Adipose tissue (tissue), 3 donors: ENCODE measurements around the gene TRIM17. TPM values are rescaled to one million over a fixed set of nuclear protein-coding genes. Genes with fewer than 3 reads are reported as not detected.

ENCODE experiments used
- H3K27ac ChIP-seq: one replicate; pipeline ENCODE4 v1.5.1; 2013; ENCODE audit warnings: low read depth, low read length
- WGBS, 3 donors: extraction: QIAGEN DNeasy Blood & Tissue Kit; methylation state at CpG; one replicate each; pipeline ENCODE4 v1.1.7; 2013; 5-methylcytosine and 5-hydroxymethylcytosine counted together
- polyA plus RNA-seq, 3 donors: library from polyadenylated mRNA; stranded (reverse); fragments of 200-250 nt; gene quantifications; one replicate each; pipeline ENCODE4 v1.2.3, GENCODE V29; 2013
- donor health status: healthy with polysubstance abuse.
- donor health status: Bipolar disorder and iron deficiency.
- donor health status: healthy.

Gene TRIM17
- polyA plus RNA-seq, 3 donors, result 0.21 to 0.43 TPM; not detected in 1

DNA sequence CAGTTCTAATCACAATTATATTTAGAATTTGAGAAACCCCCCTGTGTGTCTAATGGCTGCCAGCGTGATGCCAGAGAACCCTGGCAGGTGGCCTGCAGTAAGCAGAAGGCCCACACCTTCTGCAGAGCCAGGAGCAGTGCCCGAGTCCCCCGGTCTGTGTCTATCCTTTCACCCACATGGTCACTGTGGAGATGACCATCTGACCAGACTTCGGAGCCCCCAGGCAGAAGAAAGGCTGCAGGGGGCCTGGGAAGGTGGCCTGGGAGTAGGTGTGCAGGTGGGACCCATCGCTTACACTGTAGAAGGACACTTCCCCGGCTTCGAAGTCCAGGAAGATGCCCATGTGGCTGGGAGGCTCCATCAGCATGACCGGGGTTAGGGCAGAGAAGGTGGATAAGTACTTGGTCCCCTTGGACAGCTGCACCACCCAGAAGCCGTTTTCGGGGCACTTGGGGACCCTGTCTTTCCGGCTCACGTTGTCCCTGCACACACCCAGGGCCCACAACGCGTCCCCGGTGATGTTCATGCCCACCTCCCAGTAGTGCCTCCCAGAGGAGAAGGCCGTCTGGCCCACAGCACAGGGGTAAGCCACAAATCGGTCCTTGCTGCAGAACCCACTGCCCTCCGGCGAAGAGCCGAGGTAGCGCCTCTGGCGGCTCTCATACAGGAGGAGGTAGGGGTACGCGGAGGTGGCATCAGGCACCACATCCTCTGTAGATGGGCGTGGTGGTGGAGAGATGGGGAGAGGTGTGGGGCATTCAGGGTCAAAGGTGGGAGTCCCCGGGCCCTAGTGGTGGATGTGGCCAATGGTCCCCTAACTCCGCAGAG lies 8.4 kb downstream of the TRIM17 start:
- WGBS, 3 donors, result 94 to 96% (median 95%) methylated on average over 27 of the region's 27 CpGs
- no peak overlapping the region for H3K27ac ChIP-seq

DNA sequence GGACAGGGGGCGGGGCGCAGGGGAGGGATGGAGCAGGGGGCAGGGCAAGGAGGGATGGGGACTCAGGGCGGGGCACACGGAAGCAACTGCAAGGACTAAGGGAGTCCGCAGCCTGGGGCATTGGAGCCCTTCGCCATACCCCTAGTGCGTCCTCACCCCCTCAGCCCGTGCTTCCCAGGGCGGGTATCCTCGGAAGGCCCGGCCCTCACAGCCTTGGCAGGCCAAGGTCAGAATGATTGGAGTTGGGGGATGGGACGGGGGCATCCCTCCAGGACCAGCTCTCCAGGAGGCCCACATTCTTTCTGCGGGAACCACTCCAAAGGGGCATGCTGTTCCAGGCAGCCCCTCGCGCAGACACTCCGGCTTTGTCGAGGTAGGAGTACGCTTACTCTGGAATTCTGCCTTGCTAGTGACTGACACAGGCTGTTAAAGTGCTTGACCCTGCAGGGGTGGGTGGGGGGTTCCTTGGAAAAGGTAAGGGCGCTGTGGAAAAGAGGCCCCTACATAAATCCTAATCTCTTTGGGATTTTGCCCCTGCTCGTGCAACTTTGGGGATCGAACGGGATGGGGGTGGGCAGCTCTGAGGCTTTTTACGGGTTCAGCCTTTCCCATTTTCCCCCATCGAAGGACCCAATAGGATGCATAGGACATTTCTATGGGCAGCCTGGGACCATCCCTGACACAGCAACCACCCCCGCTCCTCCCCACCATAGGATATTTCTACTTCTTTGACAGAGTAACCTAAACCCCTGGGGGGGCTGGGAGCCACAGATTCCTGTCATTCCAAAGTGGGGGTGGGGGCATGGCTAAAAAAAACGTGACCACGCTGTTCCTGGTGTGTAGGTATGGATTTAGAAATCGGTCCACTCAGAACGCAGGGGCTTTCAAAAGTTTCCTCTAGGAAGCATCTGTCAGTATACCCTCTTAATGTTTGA lies 9.3 kb downstream of the TRIM17 start:
- WGBS, 3 donors, result 19 to 24% (median 20%) methylated on average over 27 to 29 of the region's 29 CpGs
- H3K27ac ChIP-seq, result no peak overlapping the region

DNA sequence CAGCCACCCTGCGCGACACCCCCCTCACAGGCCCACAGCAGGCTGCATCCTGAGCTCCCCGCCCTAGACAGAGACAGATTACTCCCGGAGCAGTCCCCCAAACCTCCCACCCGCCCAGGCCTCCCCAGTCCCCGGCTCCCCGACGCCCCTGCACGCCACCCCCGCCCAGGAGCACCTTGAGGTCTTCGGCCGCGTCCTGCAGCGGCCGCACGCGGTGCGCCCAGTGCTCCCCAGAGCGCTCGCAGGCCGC lies 10.8 kb downstream of the TRIM17 start:
- H3K27ac ChIP-seq, result no peak overlapping the region
- WGBS, 3 donors, result 0 to 1% (median 1%) methylated on average over 15 to 21 of the region's 21 CpGs

DNA sequence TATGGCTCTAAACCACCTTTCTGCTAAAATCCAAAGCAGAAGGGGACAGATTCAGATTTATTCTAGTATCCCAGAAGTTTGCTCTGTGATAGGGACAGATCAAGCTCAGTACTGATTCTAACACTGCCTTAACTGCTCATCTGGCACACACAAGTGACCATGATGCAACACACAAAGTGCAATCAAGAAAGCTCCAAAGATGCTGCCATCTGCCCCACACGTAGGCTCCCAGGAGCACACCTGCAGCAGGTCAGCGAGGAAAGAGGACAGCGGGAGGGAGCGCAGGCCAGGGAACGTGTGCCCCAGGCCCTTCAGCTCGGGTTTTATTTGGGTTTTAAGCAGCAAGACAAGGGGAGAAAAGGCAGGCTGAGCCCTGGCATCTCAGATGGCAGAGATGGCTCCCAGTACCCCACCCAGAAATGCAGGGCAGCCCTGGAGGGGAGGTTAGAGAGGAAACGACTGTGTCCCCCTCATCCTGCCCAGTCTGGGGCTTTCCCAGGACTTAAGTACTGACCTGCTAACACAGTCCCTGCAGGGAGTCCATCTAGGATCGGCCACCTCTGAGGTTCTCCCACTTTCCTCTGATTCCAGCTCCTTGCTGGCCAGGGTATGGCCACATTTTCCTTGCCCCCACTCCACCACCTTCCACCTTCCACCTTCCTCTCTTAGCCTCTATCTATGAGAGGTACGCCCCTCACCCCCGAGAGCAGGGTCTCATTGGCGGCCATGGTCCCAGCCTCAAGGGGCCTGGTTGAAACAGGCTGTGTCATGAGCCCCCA lies 11.3 kb downstream of the TRIM17 start:
- H3K27ac ChIP-seq, result no peak overlapping the region
- WGBS, 3 donors, result 20 to 34% (median 31%) methylated on average over 11 of the region's 11 CpGs

DNA sequence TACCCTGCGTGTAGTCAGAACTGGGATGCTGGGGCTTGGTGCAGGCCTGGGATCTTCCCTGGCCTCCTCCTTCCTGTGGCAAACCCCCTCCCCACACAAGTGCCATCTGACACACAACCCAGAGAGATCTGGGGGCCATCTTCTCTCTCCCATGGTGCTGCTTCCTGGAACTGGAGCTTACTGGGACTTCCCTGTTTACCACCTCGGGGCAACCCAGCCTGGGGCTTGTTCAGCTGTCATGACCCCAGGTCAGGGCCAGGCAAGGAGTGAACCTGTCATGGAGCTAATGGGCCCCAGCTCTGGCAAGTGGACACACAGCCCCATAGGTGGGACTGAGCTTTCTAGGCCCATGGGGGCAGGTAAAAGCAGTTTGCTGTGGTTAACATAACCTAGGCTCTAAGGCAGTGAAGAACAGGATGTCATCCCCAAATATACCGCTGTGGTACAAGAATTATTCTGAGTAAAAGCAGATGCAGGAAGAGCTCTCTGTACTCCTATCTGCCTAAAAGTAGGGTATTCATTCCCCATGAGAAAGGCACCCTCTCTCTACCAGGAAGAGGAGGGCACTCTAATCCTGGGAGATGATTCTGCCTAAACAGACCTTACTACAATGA lies 12.4 kb downstream of the TRIM17 start:
- WGBS, 3 donors, result 73 to 83% (median 77%) methylated on average over 3 of the region's 3 CpGs
- no peak overlapping the region for H3K27ac ChIP-seq

DNA sequence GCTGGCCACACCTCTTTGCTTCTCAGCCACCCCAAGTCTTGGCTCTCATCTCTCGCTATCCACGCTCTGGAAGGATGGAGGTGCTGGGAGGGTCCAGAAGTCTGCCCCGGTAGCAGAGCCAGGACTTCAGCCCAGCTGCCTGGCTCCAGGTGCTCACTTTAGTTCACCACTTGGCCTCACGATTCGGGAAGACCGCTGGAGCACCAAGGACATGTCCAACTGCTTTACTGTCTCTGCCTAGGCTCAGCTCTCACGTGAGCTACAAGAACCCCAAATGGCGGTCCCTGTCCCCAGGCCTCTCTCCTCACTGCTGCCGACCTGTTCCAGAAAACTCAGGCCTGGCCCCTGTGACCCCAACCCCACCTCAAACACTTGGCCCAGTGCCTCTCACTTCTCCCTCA lies 13.4 kb downstream of the TRIM17 start:
- H3K27ac ChIP-seq, result no peak overlapping the region
- 93 to 96% (median 95%) methylated on average over 9 of the region's 9 CpGs for WGBS, 3 donors

DNA sequence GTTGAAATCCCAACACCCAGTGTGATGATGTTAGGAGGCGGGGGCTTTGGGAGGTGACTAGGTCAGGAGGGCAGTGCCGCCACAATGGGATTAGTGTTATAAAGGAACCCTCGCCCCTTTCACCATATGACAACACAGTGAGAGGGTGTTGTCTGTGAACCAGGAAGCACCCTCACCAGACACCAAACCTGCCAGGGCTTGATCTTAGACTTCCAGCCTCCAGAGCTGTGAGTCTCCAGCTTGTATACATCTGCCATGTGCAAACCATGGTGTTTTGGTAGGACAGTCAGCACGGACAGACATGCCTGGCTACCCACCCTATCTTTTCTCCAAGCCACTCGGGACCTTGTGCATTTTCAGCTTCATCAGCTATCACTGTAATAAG lies 14.0 kb downstream of the TRIM17 start:
- H3K27ac ChIP-seq, result no peak overlapping the region
- 91 to 94% (median 92%) methylated on average over 5 of the region's 5 CpGs for WGBS, 3 donors

DNA sequence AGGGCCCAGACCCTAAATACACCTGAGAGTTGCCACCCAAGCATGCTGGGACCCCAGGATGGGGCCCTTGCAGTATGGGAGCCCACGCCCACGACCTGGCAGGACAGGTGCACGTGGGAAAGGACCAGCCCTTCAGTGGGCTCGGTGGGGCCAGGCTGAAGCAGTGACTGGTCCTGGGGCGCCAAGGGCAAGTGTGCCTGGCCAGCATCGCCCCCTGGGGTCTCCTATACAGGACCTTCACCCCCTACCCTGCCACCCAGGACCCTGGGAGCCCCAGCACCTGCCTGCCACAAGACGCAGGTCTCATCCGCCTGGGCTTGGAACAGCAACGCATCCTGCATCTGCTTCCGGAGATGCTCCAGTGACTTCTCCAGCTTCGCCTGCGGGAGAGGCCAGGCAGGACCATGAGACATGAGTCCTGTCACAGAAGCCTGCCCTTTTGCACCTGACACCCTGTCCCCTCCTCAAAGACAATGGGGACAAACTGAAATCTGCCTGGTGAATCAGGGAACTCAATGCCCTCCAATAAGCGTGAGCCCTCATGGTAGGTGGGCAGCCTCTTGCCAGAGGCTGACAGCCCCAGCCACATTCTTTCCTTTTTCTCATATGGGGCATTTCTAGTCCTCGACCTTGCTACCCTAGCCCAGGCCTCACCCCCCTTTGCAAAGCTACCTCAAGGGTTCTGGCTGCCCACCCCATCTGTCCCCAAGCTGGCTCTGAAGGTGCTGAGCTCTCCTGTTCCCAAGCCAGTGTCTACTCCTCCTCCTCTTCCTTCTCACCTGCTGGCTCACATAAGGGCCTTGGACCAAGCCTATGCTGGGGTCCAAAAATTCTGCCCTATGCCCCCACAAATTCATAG lies 14.7 kb downstream of the TRIM17 start:
- H3K27ac ChIP-seq, result no peak overlapping the region
- 93 to 96% (median 94%) methylated on average over 14 of the region's 14 CpGs for WGBS, 3 donors

DNA sequence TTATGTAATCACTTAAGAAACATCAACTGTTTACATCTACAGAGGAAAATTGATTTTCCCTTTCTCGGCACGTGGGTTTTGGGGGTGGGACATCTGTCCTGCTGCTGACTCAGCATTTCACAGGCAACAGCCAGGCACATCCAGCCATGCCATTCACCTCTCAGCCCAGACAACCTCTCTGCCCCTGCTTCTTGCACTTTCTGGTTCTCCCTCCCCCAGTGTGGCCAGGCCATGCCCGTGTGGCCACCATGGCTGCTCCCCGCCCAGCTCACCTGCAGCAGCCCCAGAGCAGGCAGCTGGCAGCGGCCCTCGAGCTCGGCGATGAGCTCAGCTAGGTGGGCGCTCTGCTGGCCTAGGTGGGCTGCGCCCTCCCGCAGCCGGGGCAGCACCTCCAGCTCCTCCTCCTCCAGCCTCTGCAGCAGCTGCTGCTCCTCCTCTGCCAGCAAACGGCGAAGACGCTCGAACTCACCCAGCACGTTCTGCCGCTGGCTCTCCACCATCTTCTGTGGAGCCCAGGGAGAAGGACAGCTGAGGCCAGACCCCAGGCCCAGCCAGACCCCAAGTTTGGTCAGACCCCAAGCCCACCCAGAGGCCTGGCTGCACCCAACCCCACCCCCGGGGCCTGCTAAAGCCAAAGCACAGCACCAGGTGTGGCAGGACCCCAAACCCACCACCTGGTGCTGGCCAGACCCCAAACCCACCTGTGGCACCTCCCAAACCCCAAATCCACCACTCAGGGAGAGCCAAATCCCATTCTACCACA lies 15.8 kb downstream of the TRIM17 start:
- 87 to 89% (median 89%) methylated on average over 19 of the region's 19 CpGs for WGBS, 3 donors

DNA sequence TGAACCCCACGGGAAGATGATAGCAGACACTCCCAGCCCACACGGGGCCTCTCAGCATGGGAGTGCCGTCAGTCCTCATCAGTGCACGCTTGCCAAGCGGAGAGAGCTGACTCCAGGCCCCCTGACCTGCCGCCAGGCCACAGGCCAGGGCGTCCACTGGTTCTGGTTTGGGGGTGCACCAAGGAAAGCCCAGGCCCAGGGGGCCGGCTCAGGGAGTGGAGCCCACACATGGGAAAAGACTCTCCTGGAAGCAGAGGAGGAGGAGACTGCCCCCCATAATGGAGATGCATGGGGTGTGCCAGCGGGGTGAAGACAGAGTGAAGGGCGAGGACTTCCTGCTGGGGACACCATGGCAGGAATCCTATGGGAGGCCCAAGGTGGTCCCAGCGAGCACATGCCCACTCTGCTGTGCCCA lies 16.4 kb downstream of the TRIM17 start:
- H3K27ac ChIP-seq, result no peak overlapping the region
- WGBS, 3 donors, result 76 to 92% (median 85%) methylated on average over 11 of the region's 11 CpGs

More for the DNA sequence above, 15.8 kb downstream of the TRIM17 start:
- H3K27ac ChIP-seq, result no peak overlapping the region

DNA sequence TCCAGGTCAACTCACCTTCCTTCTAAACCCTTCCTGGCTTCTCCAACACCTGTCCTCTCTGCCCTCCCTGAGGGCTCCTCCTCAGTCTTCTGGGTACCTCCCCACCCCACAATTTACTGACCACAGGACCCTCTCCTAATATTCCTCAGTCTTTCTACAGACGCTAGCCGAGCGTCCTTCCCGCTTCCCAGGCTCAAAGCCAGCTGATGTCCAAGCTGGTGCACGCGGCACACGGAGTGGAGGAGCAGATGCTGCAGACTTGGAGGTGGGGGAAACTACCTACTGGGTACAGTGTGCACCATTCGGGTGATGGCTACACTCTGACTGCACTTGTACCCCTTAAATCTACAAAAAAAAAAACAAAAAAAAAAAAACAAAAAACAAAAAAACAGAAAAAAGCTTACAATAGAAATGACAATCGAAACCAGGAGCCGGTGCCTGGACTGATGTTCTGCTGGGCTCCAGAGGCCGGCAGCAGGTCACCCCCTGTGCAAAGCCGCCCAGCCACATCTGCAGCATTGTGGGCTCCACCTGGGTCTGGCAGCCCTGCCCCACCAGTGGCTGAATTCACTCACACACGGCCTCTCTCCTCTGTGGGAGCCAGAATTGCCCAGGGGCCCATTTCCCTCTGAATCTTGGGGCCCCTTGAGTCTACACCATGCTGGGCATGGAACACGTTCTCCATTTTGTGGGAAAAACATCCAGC lies 17.0 kb downstream of the TRIM17 start:
- 91 to 96% (median 93%) methylated on average over 14 of the region's 14 CpGs for WGBS, 3 donors
- H3K27ac ChIP-seq, result no peak overlapping the region

DNA sequence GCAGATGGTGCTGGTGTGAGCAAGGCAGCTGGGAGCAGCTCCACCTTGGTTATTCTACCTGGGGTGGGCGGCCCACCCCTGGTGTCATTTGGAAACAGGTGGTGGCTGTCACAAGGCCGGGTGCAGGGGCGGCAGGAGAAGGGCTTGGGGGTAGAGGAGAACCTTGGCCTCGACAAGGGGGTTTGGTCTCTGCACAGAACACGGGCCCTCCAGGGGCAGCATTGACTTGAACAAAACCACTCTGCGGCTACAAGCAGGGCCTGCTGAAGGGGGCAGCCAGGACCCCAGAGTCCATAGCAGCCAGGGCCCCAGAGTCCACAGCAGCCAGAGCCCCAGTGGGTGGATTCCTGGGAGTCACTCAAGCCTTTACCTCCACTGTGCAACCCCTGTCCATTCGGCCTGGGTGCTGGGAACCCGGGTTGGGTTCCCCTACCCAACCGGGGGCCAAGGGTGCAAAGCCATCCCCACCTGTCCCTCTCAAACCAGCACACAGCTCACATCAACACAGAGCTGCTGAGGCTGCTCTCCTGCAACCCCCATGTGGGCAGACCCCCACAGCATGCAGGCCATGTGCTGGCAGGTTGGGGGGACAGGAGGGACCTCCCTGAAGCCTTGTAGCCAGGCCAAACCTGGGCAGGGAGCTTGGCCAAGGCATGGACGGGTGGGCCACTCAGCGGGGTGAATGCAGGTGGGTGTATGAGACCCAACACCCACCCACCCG lies 17.8 kb downstream of the TRIM17 start:
- H3K27ac ChIP-seq, result no peak overlapping the region
- 92 to 96% (median 95%) methylated on average over 12 of the region's 12 CpGs for WGBS, 3 donors

DNA sequence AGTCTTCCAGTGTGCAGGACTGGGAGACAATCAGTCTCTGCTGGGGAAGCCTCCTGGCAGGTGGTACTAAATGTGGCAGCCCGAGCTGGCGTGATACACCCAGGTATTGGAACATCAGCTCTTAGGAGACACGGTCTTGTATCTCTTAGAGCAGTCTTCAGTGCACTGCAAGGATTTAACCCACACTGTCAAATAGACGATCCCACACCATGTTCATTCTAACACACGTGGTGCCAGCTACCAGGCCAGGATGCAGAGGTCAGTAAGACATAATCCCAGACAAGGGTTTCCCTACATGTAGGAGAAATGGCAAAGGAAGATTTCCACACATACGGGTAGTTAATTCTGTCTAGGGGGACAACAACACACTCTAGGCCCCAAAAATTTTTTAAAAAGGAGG lies 18.7 kb downstream of the TRIM17 start:
- no peak overlapping the region for H3K27ac ChIP-seq
- 91 to 94% (median 92%) methylated on average over 6 of the region's 6 CpGs for WGBS, 3 donors

DNA sequence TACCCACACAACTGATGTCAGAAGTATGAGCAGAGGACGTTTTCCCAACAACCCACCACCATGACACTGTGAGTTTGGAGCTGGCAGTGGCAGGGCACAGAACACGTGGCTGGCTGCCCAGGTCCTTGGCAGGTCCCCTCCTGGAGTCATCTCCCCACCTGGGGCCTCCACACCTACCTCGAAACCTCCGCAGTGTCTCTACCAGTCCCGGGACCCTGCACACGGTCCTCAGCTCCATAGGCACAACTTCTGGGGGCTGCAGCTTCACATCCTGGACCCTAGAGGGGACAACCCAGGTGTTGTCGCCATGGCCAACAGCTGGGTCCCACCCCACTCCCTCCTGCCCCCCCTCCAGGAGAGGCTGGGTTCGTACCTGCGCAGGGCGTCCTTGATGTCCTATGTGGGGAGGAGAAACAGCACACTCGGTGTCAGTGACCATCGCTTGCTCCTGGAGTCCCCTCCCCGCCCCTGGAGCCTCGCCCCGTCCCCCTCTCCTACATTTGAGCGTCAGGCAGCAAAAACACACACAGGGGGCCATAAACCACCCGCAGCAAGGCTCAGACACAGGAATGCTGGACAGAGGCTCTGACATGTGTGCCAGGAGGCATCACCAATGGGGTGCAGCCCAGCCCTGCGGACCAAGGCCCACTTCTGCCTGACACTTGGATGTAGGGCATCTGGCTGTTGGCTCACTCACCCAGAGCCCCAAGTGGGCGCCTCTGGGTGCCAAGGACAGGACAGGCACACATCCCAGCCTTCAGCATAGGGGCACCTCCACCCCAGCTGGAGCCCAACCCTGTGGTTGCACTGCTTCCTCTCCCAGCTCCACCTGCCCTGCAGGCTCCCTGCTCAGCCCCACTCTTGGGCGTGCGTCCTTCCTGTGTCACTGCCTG lies 19.6 kb downstream of the TRIM17 start:
- no peak overlapping the region for H3K27ac ChIP-seq
- 92 to 94% (median 93%) methylated on average over 20 to 21 of the region's 21 CpGs for WGBS, 3 donors
